Left lung (tissue), 10 donors: ENCODE data around the gene DLEC1. TPM values are rescaled to one million over a fixed set of nuclear protein-coding genes. Genes with fewer than 3 reads are reported as not detected.

Source experiments
- ATAC-seq: fragments of 200-7000 bp; cut with Tn5 transposase; one replicate; pipeline ENCODE4 v1.9.1; 2020; ENCODE audit warnings: moderate library complexity
- DNase-seq, 4 donors: peaks; one replicate each; pipeline ENCODE4 v3.0.0-alpha.2; 2013 to 2020
- H3K27ac ChIP-seq, 2 donors: fragments of 200-600 bp; sonication (generic) in 1 of 2; one replicate each; pipeline versions ENCODE4 v1.5.0 to v1.8.0; 2020 to 2021
- H3K27me3 ChIP-seq, 2 donors: fragments of 200-600 bp; sonication (generic) in 1 of 2; one replicate each; pipeline versions ENCODE4 v1.5.0 to v1.8.0; 2020 to 2021
- H3K36me3 ChIP-seq, 2 donors: fragments of 200-600 bp; sonication (generic) in 1 of 2; one replicate each; pipeline versions ENCODE4 v1.5.0 to v1.8.0; 2020 to 2021
- H3K4me1 ChIP-seq, 2 donors: fragments of 200-600 bp; one replicate each; pipeline ENCODE4 v1.8.0; 2021
- H3K4me3 ChIP-seq, 2 donors: fragments of 200-600 bp; sonication (generic) in 1 of 2; one replicate each; pipeline versions ENCODE4 v1.5.0 to v1.8.0; 2020 to 2021; ENCODE audit warnings: mild to moderate bottlenecking in 1 of 2
- H3K9me3 ChIP-seq, 2 donors: fragments of 200-600 bp; sonication (generic) in 1 of 2; one replicate each; pipeline versions ENCODE4 v1.5.0 to v1.8.0; 2020 to 2021
- CTCF ChIP-seq, 2 donors: fragments of 200-600 bp; sonication (generic) in 1 of 2; IDR thresholded peaks; one replicate each; pipeline versions ENCODE4 v1.5.0 to v1.8.0; 2021; ENCODE audit warnings: antibody characterized with exemption in 2 of 2
- intact Hi-C, 2 donors: fragments of 100-400 bp; cut with DNase I; formaldehyde crosslinking; loops; one replicate each; pipeline versions ENCODE4 v1.11.2 to v1.14.2; 2022
- polyA plus RNA-seq, 6 donors: library from polyadenylated mRNA; unstranded; fragments of 120-200 nt; gene quantifications; one replicate each; pipeline ENCODE4 v1.2.1, GENCODE V29; 2013; ENCODE audit not compliant: insufficient read length in 6 of 6
- total RNA-seq, 2 donors: library from RNA; stranded (reverse); fragmentation: NEBNext Ultra II Directional; extraction: Animal tissue kit (Norgen Biotek cat#: 25700); gene quantifications; one replicate each; pipeline ENCODE4 v1.2.1, GENCODE V29; 2021
- donor health status: DM: no; HTN: yes; CAD: no.
- donor health status: DM: no; HTN: no; CAD: no.

Gene DLEC1
- total and polyA plus RNA-seq, 8 donors, result 2.8 to 10.5 (median 6.1) TPM

GRCh38 chr3:38122712-38123290 is 83.8 kb downstream of the DLEC1 start:
- Histone ChIP-seq H3K4me3 (no peak overlapping the region), H3K27me3 (no peaks in the 10 kb centered on the region), H3K27ac (no peak overlapping the region), H3K9me3 (no peaks in the 10 kb centered on the region), H3K4me1 (peaks cover 2 to 10% of the 10 kb centered on the region in 2 donors), H3K36me3 (peaks cover 0 to 90% of the 10 kb centered on the region in 2 donors)
- intact Hi-C loops, result loop anchor here in 1 of 2 donors (10.0 kb wide), 1 partner anchor 352 kb away; no protein-coding TSS in a partner anchor
- ATAC-seq (no peak), DNase-seq (no peak)
- TF ChIP-seq CTCF (IDR thresholded peaks at IDR 0.05), result no peak

- H3K36me3 ChIP-seq, result peaks cover 0 to 100% of the 10 kb centered on the region in 2 donors
- intact Hi-C loops, result loop anchor here in 1 of 2 donors (10.0 kb wide), 1 partner anchor 350 kb away; no protein-coding TSS in a partner anchor
These were observed 85.5 kb downstream of the DLEC1 start for GRCh38 chr3:38124324-38125122.

GRCh38 chr3:38125305-38126120 is 86.5 kb downstream of the DLEC1 start:
- TF ChIP-seq CTCF (IDR thresholded peaks at IDR 0.05), result no peak
- Histone ChIP-seq H3K27me3 (no peaks in the 10 kb centered on the region), H3K4me3 (no peak overlapping the region), H3K9me3 (no peaks in the 10 kb centered on the region), H3K36me3 (peaks cover 0 to 100% of the 10 kb centered on the region in 2 donors), H3K4me1 (peaks cover 8 to 14% of the 10 kb centered on the region in 2 donors), H3K27ac (no peak overlapping the region)
- intact Hi-C loops, result loop anchor here in 1 of 2 donors (10.0 kb wide), 1 partner anchor 349 kb away; no protein-coding TSS in a partner anchor
- DNase-seq, result no peak
- ATAC-seq, result no peak

More at GRCh38 chr3:38124324-38125122, 85.5 kb downstream of the DLEC1 start:
- H3K9me3 ChIP-seq, result no peaks in the 10 kb centered on the region
- DNase-seq (no peak), ATAC-seq (no peak)
- H3K4me1 ChIP-seq, result peaks cover 8 to 14% of the 10 kb centered on the region in 2 donors
- TF ChIP-seq CTCF (IDR thresholded peaks at IDR 0.05), result no peak
- no peak overlapping the region for H3K4me3 ChIP-seq
- H3K27me3 ChIP-seq, result no peaks in the 10 kb centered on the region
- no peak overlapping the region for H3K27ac ChIP-seq

GRCh38 chr3:38126121-38126892 is 87.3 kb downstream of the DLEC1 start:
- intact Hi-C loops, result loop anchor here in 1 of 2 donors (10.0 kb wide), 1 partner anchor 348 kb away; no protein-coding TSS in a partner anchor

More at GRCh38 chr3:38126121-38126892, 87.3 kb downstream of the DLEC1 start:
- ATAC-seq, result no peak
- no peak for TF ChIP-seq CTCF (IDR thresholded peaks at IDR 0.05)
- Histone ChIP-seq H3K9me3 (no peaks in the 10 kb centered on the region), H3K4me1 (peaks cover 8 to 19% of the 10 kb centered on the region in 2 donors), H3K36me3 (peaks cover 0 to 100% of the 10 kb centered on the region in 2 donors), H3K4me3 (no peak overlapping the region), H3K27me3 (no peaks in the 10 kb centered on the region), H3K27ac (no peak overlapping the region)
- DNase-seq, result peak in 1 of 4 donors; percentile 22
